K562 (cell line): ENCODE measurements around the gene OR11A1. TPM values are rescaled to one million over a fixed set of nuclear protein-coding genes. Genes with fewer than 3 reads are reported as not detected.

ENCODE experiments used
- CBFA2T3 ChIP-seq: fragments of 450-650 bp; IDR thresholded peaks from 2 replicates; pipeline ENCODE4 v1.6.1; 2017
- EZH2 ChIP-seq: IDR thresholded peaks from 2 replicates; pipeline ENCODE4 v1.6.1; 2012; ENCODE audit warnings: low read depth, mild to moderate bottlenecking, inconsistent platforms, low read length, borderline replicate concordance
- GMEB1 ChIP-seq: fragments of 250-450 bp; sonication (Bioruptor Pico); IDR thresholded peaks from 2 replicates; pipeline ENCODE4 v1.4.0; 2020; ENCODE audit warnings: mild to moderate bottlenecking
- HDGF ChIP-seq: fragments of 450-650 bp; IDR thresholded peaks from 2 replicates; pipeline ENCODE4 v1.6.1; 2016
- IRF1 ChIP-seq: sonication (generic); formaldehyde crosslinking; IDR thresholded peaks from 2 replicates; pipeline ENCODE4 v1.8.0; 2022; ENCODE audit warnings: missing genetic modification reagents, mild to moderate bottlenecking, borderline replicate concordance
- MAX ChIP-seq: sonication (generic); formaldehyde crosslinking; IDR thresholded peaks from 2 replicates; pipeline ENCODE4 v1.9.0; 2022; ENCODE audit warnings: mild to moderate bottlenecking, missing genetic modification reagents
- NCOA4 ChIP-seq: fragments of 450-650 bp; IDR thresholded peaks from 2 replicates; pipeline ENCODE4 v1.6.1; 2018; ENCODE audit warnings: mild to moderate bottlenecking; ENCODE audit not compliant: partially characterized antibody
- PYGO2 ChIP-seq: fragments of 450-650 bp; IDR thresholded peaks from 2 replicates; pipeline ENCODE4 v1.6.1; 2016; ENCODE audit warnings: mild to moderate bottlenecking, missing genetic modification characterization, moderate library complexity, missing compliant biosample characterization
- SMC3 ChIP-seq: conservative IDR thresholded peaks from 2 replicates; pipeline ENCODE4 v1.6.1; 2011; ENCODE audit warnings: low read depth, low read length, improper control_type of control experiment; ENCODE audit not compliant: insufficient read depth
- STAG1 ChIP-seq: sonication (generic); formaldehyde crosslinking; IDR thresholded peaks from 2 replicates; pipeline ENCODE4 v1.5.0; 2020; ENCODE audit warnings: missing genetic modification reagents, borderline replicate concordance
- UBTF ChIP-seq, 2 experiments: IDR thresholded peaks; 2 replicates each; pipeline ENCODE4 v1.6.1; 2012; ENCODE audit warnings: improper control_type of control experiment in 2 of 2, low read depth in 2 of 2, low read length in 2 of 2, borderline replicate concordance in 1 of 2
- ZNF766 ChIP-seq: fragments of 200-800 bp; sonication (Bioruptor generic); conservative IDR thresholded peaks from 2 replicates; pipeline ENCODE4 v1.6.1; 2016; ENCODE audit warnings: missing genetic modification characterization, missing compliant biosample characterization
- polyA plus RNA-seq, 8 experiments: library from polyadenylated mRNA; depleted of rRNA in 4 of 8; stranded (reverse) in 5 of 8; unstranded in 3 of 8; fragments of >200 nt; fragmentation: Nextera tagmentation in 2 of 8; fragmentation: Illumina TruSeq in 1 of 8; extraction: Ambion mirVana in 2 of 8; extraction: Trizol in 1 of 8; gene quantifications; 2 replicates each; pipeline versions ENCODE4 v1.2.1 to v1.2.3, GENCODE V29; 2011 to 2014; ENCODE audit warnings: inconsistent platforms in 1 of 8, missing spikeins in 1 of 8
- total RNA-seq, 7 experiments: library from RNA; depleted of rRNA in 6 of 7; stranded (reverse); fragments of >200 nt in 6 of 7; fragmentation: Illumina TruSeq in 2 of 7; extraction: Trizol in 2 of 7; gene quantifications; 2 replicates each; pipeline versions ENCODE4 v1.2.1 to v1.2.3, GENCODE V29; 2011 to 2021; ENCODE audit warnings: low replicate concordance in 1 of 7
- TF ChIP-seq, protein P1 (sequence below): fragments of 250-450 bp; sonication (Bioruptor Pico); IDR thresholded peaks from 2 replicates; pipeline ENCODE4 v1.8.0; 2021; ENCODE audit warnings: mild to moderate bottlenecking, moderate library complexity
- TF ChIP-seq, protein P2 (sequence below): fragments of 250-450 bp; sonication (Bioruptor Pico); IDR thresholded peaks from 2 replicates; pipeline ENCODE4 v1.9.0; 2021; ENCODE audit warnings: mild to moderate bottlenecking, inconsistent platforms
- TF ChIP-seq, protein P3 (sequence below): fragments of 250-450 bp; sonication (Bioruptor Pico); IDR thresholded peaks from 2 replicates; pipeline ENCODE4 v1.5.0; 2020; ENCODE audit warnings: mild to moderate bottlenecking, borderline replicate concordance
- TF ChIP-seq, protein P4 (sequence below): sonication (generic); formaldehyde crosslinking; IDR thresholded peaks from 2 replicates; pipeline ENCODE4 v1.9.0; 2022; ENCODE audit warnings: mild to moderate bottlenecking, missing genetic modification reagents

Gene OR11A1
- total and polyA plus RNA-seq, 9 of the 15 experiments (the other 6 are each of a cell fraction or from before 2014, with no cell fraction given) = not detected

DNA sequence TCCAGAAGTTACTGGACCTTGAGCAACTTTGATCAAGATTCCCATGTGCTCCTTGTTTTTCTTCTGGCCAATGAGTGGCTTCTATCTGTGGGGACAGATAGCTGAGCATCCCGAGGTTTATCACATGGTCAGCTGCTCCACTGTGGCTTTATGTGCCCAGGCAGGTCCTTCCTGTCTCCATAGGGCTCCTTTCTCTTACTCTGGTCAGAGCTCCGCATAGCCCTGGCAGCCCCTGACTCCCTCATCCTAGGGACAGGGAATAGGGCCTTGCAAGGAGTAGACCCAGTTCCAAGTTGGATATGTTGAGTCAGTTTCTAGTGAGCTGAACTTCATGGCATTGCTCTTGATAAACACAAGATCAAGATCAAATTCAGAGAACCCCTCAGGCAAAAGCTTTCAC is 37.3 kb upstream of the OR11A1 start (continued):
- TF ChIP-seq UBTF (IDR thresholded peaks at IDR 0.05; ENCODE audit: borderline replicate concordance in 1 of 2, low read depth in 2 of 2, low read length in 2 of 2) (no peak), IRF1 (CRISPR knock-in tag) (no peak), GMEB1 (CRISPR knock-in tag) (peak; percentile 33; the same call in 1 of the 2 replicates), MAX (CRISPR knock-in tag) (no peak), SMC3 (no peak), CBFA2T3 (no peak), HDGF (no peak), PYGO2 (tag) (no peak), EZH2 (no peak), STAG1 (CRISPR knock-in tag) (no peak), ZNF766 (CRISPR knock-in tag) (peak; percentile 86), NCOA4 (no peak)
- TF ChIP-seq, protein P1, sequence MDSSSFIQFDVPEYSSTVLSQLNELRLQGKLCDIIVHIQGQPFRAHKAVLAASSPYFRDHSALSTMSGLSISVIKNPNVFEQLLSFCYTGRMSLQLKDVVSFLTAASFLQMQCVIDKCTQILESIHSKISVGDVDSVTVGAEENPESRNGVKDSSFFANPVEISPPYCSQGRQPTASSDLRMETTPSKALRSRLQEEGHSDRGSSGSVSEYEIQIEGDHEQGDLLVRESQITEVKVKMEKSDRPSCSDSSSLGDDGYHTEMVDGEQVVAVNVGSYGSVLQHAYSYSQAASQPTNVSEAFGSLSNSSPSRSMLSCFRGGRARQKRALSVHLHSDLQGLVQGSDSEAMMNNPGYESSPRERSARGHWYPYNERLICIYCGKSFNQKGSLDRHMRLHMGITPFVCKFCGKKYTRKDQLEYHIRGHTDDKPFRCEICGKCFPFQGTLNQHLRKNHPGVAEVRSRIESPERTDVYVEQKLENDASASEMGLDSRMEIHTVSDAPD (CRISPR knock-in tag) = no peak
- TF ChIP-seq, protein P2, sequence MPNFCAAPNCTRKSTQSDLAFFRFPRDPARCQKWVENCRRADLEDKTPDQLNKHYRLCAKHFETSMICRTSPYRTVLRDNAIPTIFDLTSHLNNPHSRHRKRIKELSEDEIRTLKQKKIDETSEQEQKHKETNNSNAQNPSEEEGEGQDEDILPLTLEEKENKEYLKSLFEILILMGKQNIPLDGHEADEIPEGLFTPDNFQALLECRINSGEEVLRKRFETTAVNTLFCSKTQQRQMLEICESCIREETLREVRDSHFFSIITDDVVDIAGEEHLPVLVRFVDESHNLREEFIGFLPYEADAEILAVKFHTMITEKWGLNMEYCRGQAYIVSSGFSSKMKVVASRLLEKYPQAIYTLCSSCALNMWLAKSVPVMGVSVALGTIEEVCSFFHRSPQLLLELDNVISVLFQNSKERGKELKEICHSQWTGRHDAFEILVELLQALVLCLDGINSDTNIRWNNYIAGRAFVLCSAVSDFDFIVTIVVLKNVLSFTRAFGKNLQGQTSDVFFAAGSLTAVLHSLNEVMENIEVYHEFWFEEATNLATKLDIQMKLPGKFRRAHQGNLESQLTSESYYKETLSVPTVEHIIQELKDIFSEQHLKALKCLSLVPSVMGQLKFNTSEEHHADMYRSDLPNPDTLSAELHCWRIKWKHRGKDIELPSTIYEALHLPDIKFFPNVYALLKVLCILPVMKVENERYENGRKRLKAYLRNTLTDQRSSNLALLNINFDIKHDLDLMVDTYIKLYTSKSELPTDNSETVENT (CRISPR knock-in tag) = no peak
- TF ChIP-seq, protein P3, sequence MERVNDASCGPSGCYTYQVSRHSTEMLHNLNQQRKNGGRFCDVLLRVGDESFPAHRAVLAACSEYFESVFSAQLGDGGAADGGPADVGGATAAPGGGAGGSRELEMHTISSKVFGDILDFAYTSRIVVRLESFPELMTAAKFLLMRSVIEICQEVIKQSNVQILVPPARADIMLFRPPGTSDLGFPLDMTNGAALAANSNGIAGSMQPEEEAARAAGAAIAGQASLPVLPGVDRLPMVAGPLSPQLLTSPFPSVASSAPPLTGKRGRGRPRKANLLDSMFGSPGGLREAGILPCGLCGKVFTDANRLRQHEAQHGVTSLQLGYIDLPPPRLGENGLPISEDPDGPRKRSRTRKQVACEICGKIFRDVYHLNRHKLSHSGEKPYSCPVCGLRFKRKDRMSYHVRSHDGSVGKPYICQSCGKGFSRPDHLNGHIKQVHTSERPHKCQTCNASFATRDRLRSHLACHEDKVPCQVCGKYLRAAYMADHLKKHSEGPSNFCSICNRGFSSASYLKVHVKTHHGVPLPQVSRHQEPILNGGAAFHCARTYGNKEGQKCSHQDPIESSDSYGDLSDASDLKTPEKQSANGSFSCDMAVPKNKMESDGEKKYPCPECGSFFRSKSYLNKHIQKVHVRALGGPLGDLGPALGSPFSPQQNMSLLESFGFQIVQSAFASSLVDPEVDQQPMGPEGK (CRISPR knock-in tag) = no peak
- TF ChIP-seq, protein P4, sequence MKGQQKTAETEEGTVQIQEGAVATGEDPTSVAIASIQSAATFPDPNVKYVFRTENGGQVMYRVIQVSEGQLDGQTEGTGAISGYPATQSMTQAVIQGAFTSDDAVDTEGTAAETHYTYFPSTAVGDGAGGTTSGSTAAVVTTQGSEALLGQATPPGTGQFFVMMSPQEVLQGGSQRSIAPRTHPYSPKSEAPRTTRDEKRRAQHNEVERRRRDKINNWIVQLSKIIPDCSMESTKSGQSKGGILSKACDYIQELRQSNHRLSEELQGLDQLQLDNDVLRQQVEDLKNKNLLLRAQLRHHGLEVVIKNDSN (CRISPR knock-in tag) = no peak
